Measurements from ENCODE around the gene KRTAP10-5.
"Not testable (repeated sequence)": the region's sequence is repeated elsewhere in the genome, so short reads cannot be mapped to it uniquely, and the experiment has no call there.

The KRTAP10-5 gene

DNA sequence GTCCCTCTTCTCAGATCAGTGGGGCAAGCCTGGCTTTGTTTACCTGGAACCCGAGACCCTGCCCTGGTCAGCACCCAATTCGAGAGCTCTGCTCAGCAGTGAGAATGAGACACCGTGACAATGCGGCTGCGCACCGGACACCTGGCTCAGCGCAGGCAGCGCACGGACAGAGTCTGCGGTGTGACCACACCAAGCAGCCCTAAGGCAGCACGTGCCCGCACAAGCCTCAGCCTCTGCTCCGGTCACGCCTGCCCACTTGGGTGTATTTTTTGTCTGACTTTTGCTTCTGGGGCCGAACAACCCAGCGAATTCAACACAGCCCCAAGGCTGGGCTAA lies 36.2 kb upstream of the KRTAP10-5 start:
- Histone ChIP-seq H3K27me3 (ENCODE audit: control insufficient read depth, insufficient read depth, low read length) (no peaks in the 10 kb centered on the region), H3K4me1 (ENCODE audit: control insufficient read depth, insufficient read depth, low read length) (no peaks in the 10 kb centered on the region), H3K4me3 (ENCODE audit: low read length) (no peak overlapping the region), H3K36me3 (ENCODE audit: control insufficient read depth, insufficient read depth, low read length) (no peaks in the 10 kb centered on the region), H3K9me3 (ENCODE audit: control insufficient read depth, low read length) (no peaks in the 10 kb centered on the region), H3K9ac (ENCODE audit: low read length) (no peak overlapping the region)

DNA sequence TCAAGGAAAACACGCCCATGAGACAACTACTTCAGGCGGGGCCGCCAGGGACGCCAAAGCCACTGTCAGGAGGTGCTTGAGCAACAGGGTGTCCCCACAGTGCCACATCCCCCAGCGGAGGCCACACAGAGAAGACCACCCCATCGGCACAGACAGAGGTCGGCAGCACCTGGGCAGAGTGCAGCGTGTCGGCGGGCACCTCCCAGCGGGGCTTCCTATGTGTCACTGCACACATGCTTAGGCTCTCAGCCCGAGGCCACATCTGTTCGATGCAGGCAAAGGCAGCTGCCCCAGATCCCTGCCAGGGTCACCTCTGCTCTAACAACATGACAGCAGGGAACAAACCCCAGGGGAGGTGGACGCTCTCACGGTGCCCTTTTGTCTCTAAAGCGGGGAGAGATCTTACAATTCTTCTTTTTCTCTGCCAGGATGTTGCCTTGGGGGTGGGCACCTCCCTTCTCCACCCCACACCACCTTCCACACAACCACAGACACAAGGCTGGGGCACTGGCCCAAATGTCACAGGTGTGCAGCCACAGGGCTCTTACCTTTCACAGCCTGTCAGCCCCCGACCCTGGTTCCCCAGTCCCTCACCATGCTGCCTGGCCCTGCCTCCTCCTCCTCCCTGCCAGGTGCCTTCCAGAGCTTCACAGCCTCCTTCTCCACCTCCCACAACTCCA lies 35.6 kb upstream of the KRTAP10-5 start:
- Histone ChIP-seq H3K9ac (ENCODE audit: low read length) (no peak overlapping the region), H3K4me1 (ENCODE audit: control insufficient read depth, insufficient read depth, low read length) (no peaks in the 10 kb centered on the region), H3K27me3 (ENCODE audit: control insufficient read depth, insufficient read depth, low read length) (no peaks in the 10 kb centered on the region), H3K36me3 (ENCODE audit: control insufficient read depth, insufficient read depth, low read length) (no peaks in the 10 kb centered on the region), H3K4me3 (ENCODE audit: low read length) (no peak overlapping the region), H3K9me3 (ENCODE audit: control insufficient read depth, low read length) (no peaks in the 10 kb centered on the region)

DNA sequence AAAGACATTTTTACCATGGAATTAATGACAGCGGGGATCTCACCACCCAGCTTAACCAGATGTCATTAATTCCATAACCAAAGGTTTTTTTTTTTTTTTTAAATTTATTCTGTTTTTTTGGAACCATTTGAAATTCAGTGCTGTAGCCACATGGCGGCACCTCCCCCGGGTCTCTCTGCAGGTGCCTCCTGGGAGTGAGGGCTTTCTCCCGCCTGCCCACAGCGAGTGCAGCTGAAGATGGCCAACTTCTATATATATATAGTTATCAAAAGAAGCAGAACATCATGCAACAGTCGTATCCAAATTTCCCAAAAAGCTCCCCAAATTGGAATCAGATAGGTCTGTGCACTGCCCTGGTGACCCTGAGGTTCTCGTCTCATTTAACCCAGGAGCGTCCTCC lies 35.1 kb upstream of the KRTAP10-5 start:
- Histone ChIP-seq H3K4me3 (ENCODE audit: low read length) (no peak overlapping the region), H3K36me3 (ENCODE audit: control insufficient read depth, insufficient read depth, low read length) (no peaks in the 10 kb centered on the region), H3K27me3 (ENCODE audit: control insufficient read depth, insufficient read depth, low read length) (no peaks in the 10 kb centered on the region), H3K4me1 (ENCODE audit: control insufficient read depth, insufficient read depth, low read length) (no peaks in the 10 kb centered on the region), H3K9me3 (ENCODE audit: control insufficient read depth, low read length) (no peaks in the 10 kb centered on the region), H3K9ac (ENCODE audit: low read length) (no peak overlapping the region)

GRCh38 chr21:44614961-44615391 lies 34.6 kb upstream of the KRTAP10-5 start:
- H3K4me3 ChIP-seq (ENCODE audit: low read length): no peak overlapping the region
- H3K36me3 ChIP-seq (ENCODE audit: control insufficient read depth, insufficient read depth, low read length): no peaks in the 10 kb centered on the region
- no peaks in the 10 kb centered on the region for H3K27me3 ChIP-seq (ENCODE audit: control insufficient read depth, insufficient read depth, low read length)
- no peaks in the 10 kb centered on the region for H3K4me1 ChIP-seq (ENCODE audit: control insufficient read depth, insufficient read depth, low read length)
- H3K9ac ChIP-seq (ENCODE audit: low read length): no peak overlapping the region
- H3K9me3 ChIP-seq (ENCODE audit: control insufficient read depth, low read length): no peaks in the 10 kb centered on the region

DNA sequence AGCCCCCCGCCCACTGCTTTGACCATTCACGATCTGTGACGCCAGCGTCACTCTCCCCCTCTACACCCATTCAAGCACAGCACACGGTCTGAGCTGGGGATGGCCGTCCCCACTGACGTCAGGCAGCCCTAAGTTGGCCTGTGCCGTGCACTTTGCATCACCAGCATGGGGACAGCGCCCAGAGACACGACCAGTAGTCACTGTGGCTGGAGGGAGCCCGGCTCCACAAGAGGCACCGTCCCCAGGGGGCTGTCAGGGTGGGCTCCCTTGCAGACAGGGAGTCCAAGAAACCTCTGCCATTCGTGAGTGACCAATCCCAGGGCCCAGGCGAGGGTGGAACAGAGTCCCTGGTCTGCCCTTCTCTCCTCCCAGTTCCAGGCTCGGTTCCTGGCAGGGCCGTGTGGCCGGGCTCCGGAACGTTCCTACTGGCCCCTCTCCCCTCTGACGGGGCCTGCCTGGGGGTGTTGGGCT lies 33.8 kb upstream of the KRTAP10-5 start:
- H3K27me3 ChIP-seq (ENCODE audit: control insufficient read depth, insufficient read depth, low read length): no peaks in the 10 kb centered on the region
- H3K4me3 ChIP-seq (ENCODE audit: low read length): no peak overlapping the region
- no peaks in the 10 kb centered on the region for H3K4me1 ChIP-seq (ENCODE audit: control insufficient read depth, insufficient read depth, low read length)
- H3K9me3 ChIP-seq (ENCODE audit: control insufficient read depth, low read length): no peaks in the 10 kb centered on the region
- no peaks in the 10 kb centered on the region for H3K36me3 ChIP-seq (ENCODE audit: control insufficient read depth, insufficient read depth, low read length)
- H3K9ac ChIP-seq (ENCODE audit: low read length): no peak overlapping the region

- H3K4me3 ChIP-seq (ENCODE audit: low read length): no peak overlapping the region
- H3K27me3 ChIP-seq (ENCODE audit: control insufficient read depth, insufficient read depth, low read length): no peaks in the 10 kb centered on the region
- H3K36me3 ChIP-seq (ENCODE audit: control insufficient read depth, insufficient read depth, low read length): no peaks in the 10 kb centered on the region
- no peaks in the 10 kb centered on the region for H3K9me3 ChIP-seq (ENCODE audit: control insufficient read depth, low read length)
- H3K4me1 ChIP-seq (ENCODE audit: control insufficient read depth, insufficient read depth, low read length): no peaks in the 10 kb centered on the region
- H3K9ac ChIP-seq (ENCODE audit: low read length): no peak overlapping the region
Observed at GRCh38 chr21:44613386-44614155, 33.2 kb upstream of the KRTAP10-5 start.

DNA sequence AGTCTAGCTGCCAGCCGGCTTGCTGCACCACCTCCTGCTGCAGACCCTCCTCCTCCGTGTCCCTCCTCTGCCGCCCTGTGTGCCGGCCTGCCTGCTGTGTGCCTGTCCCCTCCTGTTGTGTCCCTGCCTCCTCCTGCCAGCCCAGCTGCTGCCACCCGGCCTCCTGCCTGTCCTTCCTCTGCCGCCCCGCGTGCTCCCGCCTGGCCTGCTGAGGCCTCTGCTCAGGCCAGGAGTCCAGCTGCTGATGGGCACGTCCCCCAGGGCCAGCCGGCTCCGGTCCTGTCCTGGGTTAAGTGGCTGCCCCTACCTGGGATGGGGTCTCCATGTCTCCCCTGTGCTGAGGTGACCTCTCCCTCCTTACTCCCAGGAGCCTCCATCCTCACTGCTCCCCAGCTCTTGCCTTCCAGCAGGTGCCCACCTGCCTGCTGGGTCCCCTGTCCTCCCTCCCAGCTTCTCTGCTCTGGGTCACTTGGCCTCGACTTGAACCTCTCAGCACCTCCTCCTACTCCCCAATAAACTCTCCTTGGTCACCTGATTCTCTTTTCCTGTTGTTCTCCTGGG lies 32.3 kb upstream of the KRTAP10-5 start:
- Histone ChIP-seq H3K4me3 (ENCODE audit: low read length) (no peak overlapping the region), H3K27me3 (ENCODE audit: control insufficient read depth, insufficient read depth, low read length) (no peaks in the 10 kb centered on the region), H3K9ac (ENCODE audit: low read length) (no peak overlapping the region), H3K36me3 (ENCODE audit: control insufficient read depth, insufficient read depth, low read length) (no peaks in the 10 kb centered on the region), H3K9me3 (ENCODE audit: control insufficient read depth, low read length) (no peaks in the 10 kb centered on the region), H3K4me1 (ENCODE audit: control insufficient read depth, insufficient read depth, low read length) (no peaks in the 10 kb centered on the region)

- Histone ChIP-seq H3K4me3 (ENCODE audit: low read length) (no peak within 1 kb of the TSS), H3K9ac (ENCODE audit: low read length) (no peak within 1 kb of the TSS), H3K36me3 (ENCODE audit: control insufficient read depth, insufficient read depth, low read length) (no peaks in the 10 kb centered on the region), H3K9me3 (ENCODE audit: control insufficient read depth, low read length) (no peaks in the 10 kb centered on the region), H3K27me3 (ENCODE audit: control insufficient read depth, insufficient read depth, low read length) (no peaks in the 10 kb centered on the region), H3K4me1 (ENCODE audit: control insufficient read depth, insufficient read depth, low read length) (no peaks in the 10 kb centered on the region)
Observed at GRCh38 chr21:44612029-44612486, 31.7 kb upstream of the KRTAP10-5 start, which contains the start of gene KRTAP10-8. Gene KRTAP10-8 (plus strand): TSS chr21:44612079. CDS start chr21:44612101, 22 bp downstream.

DNA sequence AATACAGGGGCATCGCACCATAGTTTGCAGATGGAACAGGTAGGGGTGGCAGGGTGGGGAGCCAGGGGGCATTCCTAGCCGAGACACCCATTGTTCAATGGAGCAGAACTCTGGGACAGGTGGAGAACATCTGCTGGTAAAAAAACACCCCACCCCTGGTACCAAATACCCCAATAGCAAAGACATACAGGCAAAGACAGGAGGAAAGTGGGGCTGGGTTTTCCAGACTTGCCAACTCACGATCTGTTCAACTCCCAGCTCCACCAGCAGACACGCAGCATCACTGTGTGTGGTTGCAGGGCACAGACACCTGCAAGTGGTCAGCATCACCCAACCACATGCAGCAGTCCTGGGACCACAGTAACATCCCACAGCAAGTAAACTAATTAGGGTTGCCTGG lies 31.1 kb upstream of the KRTAP10-5 start:
- Histone ChIP-seq H3K9ac (ENCODE audit: low read length) (no peak overlapping the region), H3K27me3 (ENCODE audit: control insufficient read depth, insufficient read depth, low read length) (no peaks in the 10 kb centered on the region), H3K4me1 (ENCODE audit: control insufficient read depth, insufficient read depth, low read length) (no peaks in the 10 kb centered on the region), H3K4me3 (ENCODE audit: low read length) (no peak overlapping the region), H3K9me3 (ENCODE audit: control insufficient read depth, low read length) (no peaks in the 10 kb centered on the region), H3K36me3 (ENCODE audit: control insufficient read depth, insufficient read depth, low read length) (no peaks in the 10 kb centered on the region)

DNA sequence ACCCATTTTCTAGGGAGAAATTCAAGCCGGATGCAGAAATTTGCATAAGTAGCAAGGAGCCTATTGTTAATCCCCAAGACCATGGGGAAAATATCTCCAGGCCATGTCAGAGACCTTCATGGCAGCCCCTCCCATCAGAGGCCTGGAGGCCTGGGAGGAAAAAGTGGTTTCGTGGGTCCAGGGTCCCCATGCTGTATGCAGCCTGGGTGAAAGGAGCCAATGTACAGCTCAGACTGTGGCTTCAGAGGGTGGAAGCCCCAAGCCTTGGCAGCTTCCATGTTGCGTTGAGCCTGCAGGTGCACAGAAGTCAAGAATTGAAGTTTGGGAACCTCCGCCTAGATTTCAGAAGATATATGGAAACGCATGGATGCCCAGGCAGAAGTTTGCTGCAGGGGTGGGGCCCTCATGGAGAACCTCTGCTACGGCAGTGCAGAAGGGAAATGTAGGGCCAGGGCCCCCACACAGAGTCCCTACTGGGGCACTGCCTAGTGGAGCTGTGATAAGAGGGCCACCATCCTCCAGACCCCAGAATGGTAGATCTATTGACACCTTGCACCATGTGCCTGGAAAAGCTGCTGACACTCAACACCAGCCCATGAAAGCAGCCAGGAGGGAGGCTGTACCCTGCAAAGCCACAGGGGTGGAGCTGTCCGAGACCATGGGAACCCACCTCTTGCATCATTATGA lies 29.9 kb upstream of the KRTAP10-5 start:
- H3K27me3 ChIP-seq (ENCODE audit: control insufficient read depth, insufficient read depth, low read length); H3K9ac ChIP-seq (ENCODE audit: low read length); H3K4me1 ChIP-seq (ENCODE audit: control insufficient read depth, insufficient read depth, low read length); H3K4me3 ChIP-seq (ENCODE audit: low read length); H3K36me3 ChIP-seq (ENCODE audit: control insufficient read depth, insufficient read depth, low read length); H3K9me3 ChIP-seq (ENCODE audit: control insufficient read depth, low read length): not testable (repeated sequence)

- Histone ChIP-seq H3K4me3 (ENCODE audit: low read length) (no peak overlapping the region), H3K9ac (ENCODE audit: low read length) (no peak overlapping the region), H3K27me3 (ENCODE audit: control insufficient read depth, insufficient read depth, low read length) (no peaks in the 10 kb centered on the region), H3K9me3 (ENCODE audit: control insufficient read depth, low read length) (no peaks in the 10 kb centered on the region), H3K4me1 (ENCODE audit: control insufficient read depth, insufficient read depth, low read length) (no peaks in the 10 kb centered on the region), H3K36me3 (ENCODE audit: control insufficient read depth, insufficient read depth, low read length) (no peaks in the 10 kb centered on the region)
Observed at GRCh38 chr21:44609193-44609592, 28.8 kb upstream of the KRTAP10-5 start.

- Histone ChIP-seq H3K9ac (ENCODE audit: low read length) (no peak overlapping the region), H3K36me3 (ENCODE audit: control insufficient read depth, insufficient read depth, low read length) (no peaks in the 10 kb centered on the region), H3K9me3 (ENCODE audit: control insufficient read depth, low read length) (no peaks in the 10 kb centered on the region), H3K4me1 (ENCODE audit: control insufficient read depth, insufficient read depth, low read length) (no peaks in the 10 kb centered on the region), H3K27me3 (ENCODE audit: control insufficient read depth, insufficient read depth, low read length) (peaks cover 3% of the 10 kb centered on the region), H3K4me3 (ENCODE audit: low read length) (no peak overlapping the region)
Observed at GRCh38 chr21:44606495-44606894, 26.1 kb upstream of the KRTAP10-5 start.
